Panc1 (cell line): ENCODE results near the gene CCN5. TPM values are rescaled to one million over a fixed set of nuclear protein-coding genes. Genes with fewer than 3 reads are reported as not detected.
"Not testable (repeated sequence)": the region's sequence is repeated elsewhere in the genome, so short reads cannot be mapped to it uniquely, and the experiment has no call there.

Source experiments
- ATAC-seq: fragments of 200-7000 bp; cut with Tn5 transposase; 2 replicates; pipeline ENCODE4 v1.9.1; 2020; ENCODE audit warnings: mild to moderate bottlenecking, moderate library complexity
- BruUV-seq: library from RNA; stranded (reverse); fragments of 400-500 nt; replicated peaks from 2 replicates; lab custom pipeline; 2021; lab: Mats Ljungman, UMichigan
- CTCF ChIA-PET: fragments of 300-600 bp; sonication (Branson Sonifier 250); formaldehyde crosslinking; loops from one replicate; lab custom pipeline; 2022; ENCODE audit warnings: antibody characterized with exemption; lab: Charles Lee
- POLR2A ChIA-PET: fragments of 300-600 bp; sonication (Branson Sonifier 250); formaldehyde crosslinking; loops from one replicate; lab custom pipeline; 2022; ENCODE audit warnings: antibody characterized with exemption; lab: Charles Lee
- DNase-seq: peaks from one replicate; pipeline ENCODE4 v3.0.0-alpha.2; 2010; ENCODE audit warnings: low read depth, low spot score
- H3K27ac ChIP-seq: 2 replicates; pipeline ENCODE4 v1.5.1; 2011; ENCODE audit warnings: mild to moderate bottlenecking, low read length, inconsistent platforms
- H3K27me3 ChIP-seq: fragments of 200-500 bp; sonication (Bioruptor generic); 2 replicates; pipeline ENCODE4 v1.6.0; 2014; ENCODE audit warnings: low read length, inconsistent platforms; ENCODE audit not compliant: control insufficient read depth, insufficient read depth
- H3K36me3 ChIP-seq: fragments of 200-500 bp; sonication (Bioruptor generic); 2 replicates; pipeline ENCODE4 v1.5.1; 2014; ENCODE audit warnings: inconsistent platforms, mild to moderate bottlenecking, low read length, moderate library complexity; ENCODE audit not compliant: control insufficient read depth, insufficient read depth
- H3K4me1 ChIP-seq: 2 replicates; pipeline ENCODE4 v1.5.1; 2011; ENCODE audit warnings: inconsistent platforms, mild to moderate bottlenecking, low read length, moderate library complexity; ENCODE audit not compliant: control insufficient read depth, insufficient read depth
- H3K4me3 ChIP-seq, 2 experiments: 2 replicates each; pipeline ENCODE4 v1.5.1; 2011 to 2012; ENCODE audit warnings: low read depth in 2 of 2, low read length in 2 of 2, mild to moderate bottlenecking in 2 of 2, inconsistent platforms in 1 of 2, moderate library complexity in 1 of 2
- H3K9me3 ChIP-seq: fragments of 200-500 bp; sonication (Bioruptor generic); 2 replicates; pipeline ENCODE4 v1.5.1; 2014; ENCODE audit warnings: low read depth, mild to moderate bottlenecking, inconsistent platforms, low read length, moderate library complexity; ENCODE audit not compliant: control insufficient read depth, insufficient read depth
- CTCF ChIP-seq: fragments of 450-650 bp; IDR thresholded peaks from 2 replicates; pipeline ENCODE4 v1.5.1; 2017; ENCODE audit warnings: mild to moderate bottlenecking
- POLR2AphosphoS5 ChIP-seq: IDR thresholded peaks from 2 replicates; pipeline ENCODE4 v1.6.1; 2012; ENCODE audit warnings: mild to moderate bottlenecking, low read depth, low read length, moderate library complexity
- REST ChIP-seq, 2 experiments: IDR thresholded peaks; 2 replicates each; pipeline ENCODE4 v1.6.1; 2011 to 2012; ENCODE audit warnings: low read depth in 2 of 2, control low read depth in 1 of 2, low read length in 1 of 2, mild to moderate bottlenecking in 1 of 2, moderate library complexity in 1 of 2; ENCODE audit not compliant: insufficient read depth in 1 of 2
- SIN3A ChIP-seq: IDR thresholded peaks from 2 replicates; pipeline ENCODE4 v1.6.1; 2012; ENCODE audit warnings: low read depth, mild to moderate bottlenecking, low read length, moderate library complexity, borderline replicate concordance; ENCODE audit not compliant: insufficient read depth
- TCF7L2 ChIP-seq: IDR thresholded peaks from 2 replicates; pipeline ENCODE4 v1.6.1; 2011; ENCODE audit warnings: mild to moderate bottlenecking, low read depth, low read length, inconsistent platforms
- in situ Hi-C: cut with HindIII; loops from 2 replicates; pipeline ENCODE4 v1.10.0; 2016; ENCODE audit warnings: low sequenced_read_pairs, low pct_unique_long_range_greater_than_20kb
- intact Hi-C: fragments of 100-400 bp; cut with micrococcal nuclease; formaldehyde crosslinking; loops from one replicate; pipeline ENCODE4 v1.10.0; 2022; ENCODE audit not compliant: unreplicated experiment
- total RNA-seq: library from RNA; stranded (reverse); gene quantifications from one replicate; pipeline ENCODE4 v1.2.1, GENCODE V29; 2021; ENCODE audit not compliant: unreplicated experiment

The CCN5 gene
- total RNA-seq, 1 experiment from 2014 or later = 15.2 TPM

GRCh38 chr20:44761423-44761822 lies 46.3 kb downstream of the CCN5 start:
- ChIA-PET CTCF (interaction anchor here (0.6 kb wide), 1 partner anchor 180 kb away, joined by 3 read pairs; no protein-coding TSS in a partner anchor), POLR2A (no interaction called here)
- H3K27ac ChIP-seq = no peak overlapping the region
- H3K9me3 ChIP-seq = no peaks in the 10 kb centered on the region
- ATAC-seq = no peak
- TF ChIP-seq SIN3A (no peak), TCF7L2 (no peak), POLR2AphosphoS5 (no peak), CTCF (no peak), REST (IDR thresholded peaks at IDR 0.05; ENCODE audit: insufficient read depth in 1 of 2, low read depth in 2 of 2, low read length in 1 of 2) (no peak)
- H3K4me1 ChIP-seq = no peaks in the 10 kb centered on the region
- no peaks in the 10 kb centered on the region for H3K27me3 ChIP-seq
- no peak overlapping the region for H3K4me3 ChIP-seq
- BruUV-seq = no TSS peak
- no peak for DNase-seq
- H3K36me3 ChIP-seq = no peaks in the 10 kb centered on the region
- in situ Hi-C loops = no loop called here
- intact Hi-C loops = no loop called here

GRCh38 chr20:44762466-44763140 lies 47.4 kb downstream of the CCN5 start:
- intact Hi-C loops = no loop called here
- no peak overlapping the region for H3K27ac ChIP-seq
- in situ Hi-C loops = no loop called here
- BruUV-seq = no TSS peak
- ChIA-PET POLR2A (no interaction called here), CTCF (no interaction called here)
- H3K36me3 ChIP-seq = no peaks in the 10 kb centered on the region
- no peaks in the 10 kb centered on the region for H3K4me1 ChIP-seq
- H3K9me3 ChIP-seq = no peaks in the 10 kb centered on the region
- no peaks in the 10 kb centered on the region for H3K27me3 ChIP-seq
- H3K4me3 ChIP-seq = no peak overlapping the region
- TF ChIP-seq CTCF (no peak), SIN3A (no peak), POLR2AphosphoS5 (no peak), REST (IDR thresholded peaks at IDR 0.05; ENCODE audit: insufficient read depth in 1 of 2, low read depth in 2 of 2, low read length in 1 of 2) (no peak)
- DNase-seq (no peak), ATAC-seq (no peak)

- H3K9me3 ChIP-seq, H3K4me3 ChIP-seq, H3K4me1 ChIP-seq, intact Hi-C loops, POLR2A ChIA-PET, BruUV-seq, H3K27me3 ChIP-seq, CTCF ChIA-PET, DNase-seq, H3K27ac ChIP-seq, ATAC-seq, in situ Hi-C loops, H3K36me3 ChIP-seq: not testable (repeated sequence)
Measured at GRCh38 chr20:44763798-44764197, 48.6 kb downstream of the CCN5 start.
